OCI-LY1 (cell line): Measurements from ENCODE around the gene ITGA7.

Source experiments
- H2AFZ ChIP-seq: fragments of 200-600 bp; sonication (generic), shearing (Covaris generic); 2 replicates; pipeline ENCODE4 v1.6.0; 2014; ENCODE audit warnings: antibody characterized with exemption, mild to moderate bottlenecking, low read length
- H3F3A ChIP-seq: fragments of 200-600 bp; sonication (generic), shearing (Covaris generic); 2 replicates; pipeline ENCODE4 v1.6.0; 2014; ENCODE audit warnings: mild to moderate bottlenecking, antibody characterized with exemption, low read length, moderate library complexity; ENCODE audit not compliant: insufficient read depth
- H3K27ac ChIP-seq: fragments of 200-600 bp; sonication (generic); 2 replicates; pipeline ENCODE4 v1.5.1; 2014; ENCODE audit warnings: low read length, mixed run types, mild to moderate bottlenecking, low read depth; ENCODE audit not compliant: poor library complexity, severe bottlenecking
- H3K27me3 ChIP-seq: fragments of 200-600 bp; sonication (generic); 2 replicates; pipeline ENCODE4 v1.6.0; 2014; ENCODE audit warnings: antibody characterized with exemption, mild to moderate bottlenecking, low read length, moderate library complexity; ENCODE audit not compliant: insufficient read depth
- H3K36me3 ChIP-seq: fragments of 200-600 bp; sonication (generic); 2 replicates; pipeline ENCODE4 v1.6.1; 2014; ENCODE audit warnings: mild to moderate bottlenecking, antibody characterized with exemption, low read length, moderate library complexity, mixed read lengths; ENCODE audit not compliant: insufficient read depth
- H3K4me1 ChIP-seq: fragments of 200-600 bp; sonication (generic); 2 replicates; pipeline ENCODE4 v1.5.1; 2014; ENCODE audit warnings: mild to moderate bottlenecking, low read length, moderate library complexity; ENCODE audit not compliant: insufficient read depth, severe bottlenecking
- H3K4me2 ChIP-seq: fragments of 200-600 bp; sonication (generic), shearing (Covaris generic); 2 replicates; pipeline ENCODE4 v1.6.1; 2014; ENCODE audit warnings: low read length
- H3K4me3 ChIP-seq: fragments of 200-600 bp; sonication (generic); 2 replicates; pipeline ENCODE4 v1.5.1; 2014; ENCODE audit warnings: low read length, low read depth, mild to moderate bottlenecking, mixed read lengths; ENCODE audit not compliant: poor library complexity, severe bottlenecking
- H3K79me2 ChIP-seq: fragments of 200-600 bp; shearing (Covaris generic); 2 replicates; pipeline ENCODE4 v1.6.1; 2016; ENCODE audit warnings: mixed run types, low read length, mixed read lengths; ENCODE audit not compliant: insufficient read depth
- H3K9ac ChIP-seq: fragments of 200-600 bp; sonication (generic), shearing (Covaris generic); 2 replicates; pipeline ENCODE4 v1.6.1; 2014; ENCODE audit warnings: mild to moderate bottlenecking, low read length, mixed read lengths
- H3K9me2 ChIP-seq: fragments of 200-600 bp; sonication (generic), shearing (Covaris generic); 2 replicates; pipeline ENCODE4 v1.6.1; 2014; ENCODE audit warnings: low read depth, mild to moderate bottlenecking, low read length, mixed read lengths
- H3K9me3 ChIP-seq: fragments of 200-600 bp; shearing (Covaris generic); 2 replicates; pipeline ENCODE4 v1.6.1; 2014; ENCODE audit warnings: low read length, mixed read lengths
- H4K20me1 ChIP-seq: fragments of 200-600 bp; sonication (generic), shearing (Covaris generic); 2 replicates; pipeline ENCODE4 v1.6.0; 2016; ENCODE audit warnings: mild to moderate bottlenecking, low read length; ENCODE audit not compliant: insufficient read depth
- EZH2 ChIP-seq: fragments of 200-600 bp; sonication (generic), shearing (Covaris generic); IDR thresholded peaks from 2 replicates; pipeline ENCODE4 v1.8.0; 2017; ENCODE audit warnings: borderline replicate concordance, mixed run types, mild to moderate bottlenecking, antibody characterized with exemption, low read length, moderate library complexity, mixed read lengths
- TF ChIP-seq, protein P1 (sequence below): fragments of 200-600 bp; sonication (generic), shearing (Covaris generic); IDR thresholded peaks from 2 replicates; pipeline ENCODE4 v1.5.1; 2017; ENCODE audit warnings: mild to moderate bottlenecking, antibody characterized with exemption, low read length, moderate library complexity, mixed read lengths

Gene ITGA7

DNA sequence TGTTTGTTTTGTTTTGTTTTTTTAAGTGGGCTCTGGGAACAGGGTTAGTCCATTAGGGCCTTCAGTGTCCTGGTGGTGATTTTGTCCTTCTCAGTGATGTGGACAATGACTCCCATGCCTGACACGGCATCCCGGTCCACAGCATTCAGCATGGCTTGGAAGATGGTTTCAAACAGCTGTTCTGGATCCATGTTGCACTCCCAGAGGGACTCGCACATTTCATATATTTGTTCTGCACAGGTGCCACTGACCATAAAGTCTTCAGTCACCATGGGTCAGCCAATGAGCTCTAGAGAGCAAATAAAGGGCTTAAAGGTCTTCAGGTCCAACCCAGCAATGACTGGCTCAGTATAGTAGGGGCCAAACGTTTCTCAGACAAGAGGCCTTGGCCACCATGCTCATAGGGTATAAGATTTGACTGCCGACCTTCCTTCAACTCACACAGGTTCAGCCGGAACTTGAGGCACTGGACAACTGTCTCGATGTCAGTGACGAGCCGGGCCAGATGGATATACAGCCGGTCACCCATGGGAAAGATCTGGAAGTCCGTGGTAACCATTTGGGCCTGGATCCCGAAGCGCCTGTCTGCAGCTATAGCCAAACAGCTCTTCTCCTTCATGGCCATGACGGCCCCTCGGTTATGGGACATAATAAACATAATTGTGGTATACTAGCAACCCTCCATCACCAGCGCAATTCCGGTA lies 53.0 kb downstream of the ITGA7 start:
- TF ChIP-seq EZH2 = no peak
- TF ChIP-seq, protein P1, sequence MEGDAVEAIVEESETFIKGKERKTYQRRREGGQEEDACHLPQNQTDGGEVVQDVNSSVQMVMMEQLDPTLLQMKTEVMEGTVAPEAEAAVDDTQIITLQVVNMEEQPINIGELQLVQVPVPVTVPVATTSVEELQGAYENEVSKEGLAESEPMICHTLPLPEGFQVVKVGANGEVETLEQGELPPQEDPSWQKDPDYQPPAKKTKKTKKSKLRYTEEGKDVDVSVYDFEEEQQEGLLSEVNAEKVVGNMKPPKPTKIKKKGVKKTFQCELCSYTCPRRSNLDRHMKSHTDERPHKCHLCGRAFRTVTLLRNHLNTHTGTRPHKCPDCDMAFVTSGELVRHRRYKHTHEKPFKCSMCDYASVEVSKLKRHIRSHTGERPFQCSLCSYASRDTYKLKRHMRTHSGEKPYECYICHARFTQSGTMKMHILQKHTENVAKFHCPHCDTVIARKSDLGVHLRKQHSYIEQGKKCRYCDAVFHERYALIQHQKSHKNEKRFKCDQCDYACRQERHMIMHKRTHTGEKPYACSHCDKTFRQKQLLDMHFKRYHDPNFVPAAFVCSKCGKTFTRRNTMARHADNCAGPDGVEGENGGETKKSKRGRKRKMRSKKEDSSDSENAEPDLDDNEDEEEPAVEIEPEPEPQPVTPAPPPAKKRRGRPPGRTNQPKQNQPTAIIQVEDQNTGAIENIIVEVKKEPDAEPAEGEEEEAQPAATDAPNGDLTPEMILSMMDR = no peak
- H3K4me1 ChIP-seq = no peaks in the 10 kb centered on the region
- H3F3A ChIP-seq = no peaks in the 10 kb centered on the region
- no peaks in the 10 kb centered on the region for H3K9me2 ChIP-seq
- no peak overlapping the region for H2AFZ ChIP-seq
- no peaks in the 10 kb centered on the region for H3K36me3 ChIP-seq
- no peak overlapping the region for H3K4me3 ChIP-seq
- no peaks in the 10 kb centered on the region; the same call in 1 of the 2 replicates for H3K9me3 ChIP-seq
- no peak overlapping the region for H3K9ac ChIP-seq
- no peak overlapping the region for H3K27ac ChIP-seq
- no peaks in the 10 kb centered on the region for H3K27me3 ChIP-seq
- no peak overlapping the region for H3K4me2 ChIP-seq
- no peaks in the 10 kb centered on the region for H4K20me1 ChIP-seq
- H3K79me2 ChIP-seq = no peaks in the 10 kb centered on the region

DNA sequence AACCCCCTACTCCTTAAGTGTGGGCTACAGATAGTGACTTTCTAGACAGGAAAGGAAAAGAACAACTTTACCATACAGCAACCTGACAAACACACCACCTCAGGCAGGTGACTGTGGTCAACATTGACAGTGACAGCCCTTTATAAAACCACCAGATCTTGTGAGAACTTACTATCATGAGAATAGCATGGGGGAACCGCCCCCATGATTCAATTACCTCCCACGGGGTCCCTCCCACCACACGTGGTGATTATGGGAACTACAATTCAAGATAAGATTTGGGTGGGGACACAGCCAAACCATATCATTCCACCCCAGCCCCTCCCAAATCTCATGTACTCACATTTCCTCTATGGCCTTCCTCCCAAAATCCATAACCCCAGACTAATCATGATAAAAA lies 54.7 kb downstream of the ITGA7 start:
- Histone ChIP-seq H3K27ac (no peak overlapping the region), H3K36me3 (no peaks in the 10 kb centered on the region), H3K9me3 (no peaks in the 10 kb centered on the region; the same call in 1 of the 2 replicates), H3K9me2 (no peaks in the 10 kb centered on the region), H4K20me1 (no peaks in the 10 kb centered on the region), H3K9ac (no peak overlapping the region), H3K79me2 (no peaks in the 10 kb centered on the region), H3K27me3 (no peaks in the 10 kb centered on the region), H3K4me2 (no peak overlapping the region), H3K4me1 (no peaks in the 10 kb centered on the region), H3F3A (no peaks in the 10 kb centered on the region), H2AFZ (no peak overlapping the region), H3K4me3 (no peak overlapping the region)
- TF ChIP-seq, protein P1 = no peak
- no peak for TF ChIP-seq EZH2

DNA sequence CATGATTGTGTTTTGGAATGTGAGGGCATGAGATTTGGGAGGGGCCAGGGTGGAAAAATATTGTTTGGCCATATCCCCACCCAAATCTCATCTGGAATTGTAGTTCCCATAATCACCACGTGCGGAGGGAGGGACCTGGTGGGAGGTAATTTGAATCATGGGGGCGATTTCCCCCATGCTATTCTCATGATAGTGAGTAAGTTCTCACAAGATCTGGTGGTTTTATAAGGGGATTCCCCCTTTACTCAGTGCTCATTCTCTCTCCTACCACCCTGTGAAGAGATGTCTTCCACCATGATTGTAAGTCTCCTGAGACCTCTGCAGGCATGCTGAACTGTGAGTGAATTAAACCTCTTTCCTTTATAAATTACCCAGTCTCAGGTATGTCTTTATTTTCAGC lies 55.4 kb downstream of the ITGA7 start:
- no peak for TF ChIP-seq EZH2
- TF ChIP-seq, protein P1 = no peak
- no peaks in the 10 kb centered on the region for H3K79me2 ChIP-seq
- H3K4me3 ChIP-seq = no peak overlapping the region
- no peak overlapping the region for H3K27ac ChIP-seq
- no peaks in the 10 kb centered on the region; the same call in 1 of the 2 replicates for H3K9me3 ChIP-seq
- H3K36me3 ChIP-seq = no peaks in the 10 kb centered on the region
- H3K9me2 ChIP-seq = no peaks in the 10 kb centered on the region
- H4K20me1 ChIP-seq = no peaks in the 10 kb centered on the region
- no peaks in the 10 kb centered on the region for H3K27me3 ChIP-seq
- no peak overlapping the region for H3K9ac ChIP-seq
- H2AFZ ChIP-seq = no peak overlapping the region
- no peaks in the 10 kb centered on the region for H3K4me1 ChIP-seq
- H3K4me2 ChIP-seq = no peak overlapping the region
- H3F3A ChIP-seq = no peaks in the 10 kb centered on the region
